Measurements from ENCODE around the gene AFAP1L1. TPM values are rescaled to one million over a fixed set of nuclear protein-coding genes. Genes with fewer than 3 reads are reported as not detected.

AFAP1L1 gene
- total and polyA plus RNA-seq, 2 of the 13 experiments (the other 11 are each of a cell fraction or from before 2014, with no cell fraction given), result 0.38 to 1.0 TPM

DNA sequence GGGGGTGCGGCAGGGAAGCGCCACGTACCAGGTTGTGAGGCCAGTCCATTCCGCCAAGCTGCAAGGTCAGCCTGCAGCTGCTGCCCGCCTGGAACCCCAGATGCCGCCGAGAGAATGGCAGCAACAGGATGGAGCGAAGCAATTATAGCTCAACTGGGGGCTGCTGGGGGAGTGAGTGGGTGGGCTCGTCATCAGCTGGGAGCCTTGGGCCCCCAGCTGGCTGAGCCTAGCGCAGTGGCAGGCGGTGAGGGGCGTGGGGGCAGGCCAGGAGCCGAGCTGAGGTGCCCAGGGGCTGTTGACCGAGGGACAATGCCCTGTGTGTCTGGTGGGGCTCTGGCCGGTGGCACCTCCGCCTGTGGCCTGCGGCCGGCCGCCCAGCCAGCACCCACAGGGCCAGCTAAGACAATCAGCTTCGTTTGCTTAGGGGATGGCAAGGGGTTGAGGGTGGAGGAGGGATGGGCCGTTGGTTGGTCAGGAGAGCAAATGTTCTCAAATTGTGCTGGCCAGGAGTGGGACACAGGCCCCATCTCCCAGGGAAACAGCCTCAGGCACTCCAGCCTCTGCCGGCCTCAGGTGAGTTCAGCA lies 107.6 kb downstream of the AFAP1L1 start, which contains the start of gene IL17B (continued):
- TF ChIP-seq, protein P1, sequence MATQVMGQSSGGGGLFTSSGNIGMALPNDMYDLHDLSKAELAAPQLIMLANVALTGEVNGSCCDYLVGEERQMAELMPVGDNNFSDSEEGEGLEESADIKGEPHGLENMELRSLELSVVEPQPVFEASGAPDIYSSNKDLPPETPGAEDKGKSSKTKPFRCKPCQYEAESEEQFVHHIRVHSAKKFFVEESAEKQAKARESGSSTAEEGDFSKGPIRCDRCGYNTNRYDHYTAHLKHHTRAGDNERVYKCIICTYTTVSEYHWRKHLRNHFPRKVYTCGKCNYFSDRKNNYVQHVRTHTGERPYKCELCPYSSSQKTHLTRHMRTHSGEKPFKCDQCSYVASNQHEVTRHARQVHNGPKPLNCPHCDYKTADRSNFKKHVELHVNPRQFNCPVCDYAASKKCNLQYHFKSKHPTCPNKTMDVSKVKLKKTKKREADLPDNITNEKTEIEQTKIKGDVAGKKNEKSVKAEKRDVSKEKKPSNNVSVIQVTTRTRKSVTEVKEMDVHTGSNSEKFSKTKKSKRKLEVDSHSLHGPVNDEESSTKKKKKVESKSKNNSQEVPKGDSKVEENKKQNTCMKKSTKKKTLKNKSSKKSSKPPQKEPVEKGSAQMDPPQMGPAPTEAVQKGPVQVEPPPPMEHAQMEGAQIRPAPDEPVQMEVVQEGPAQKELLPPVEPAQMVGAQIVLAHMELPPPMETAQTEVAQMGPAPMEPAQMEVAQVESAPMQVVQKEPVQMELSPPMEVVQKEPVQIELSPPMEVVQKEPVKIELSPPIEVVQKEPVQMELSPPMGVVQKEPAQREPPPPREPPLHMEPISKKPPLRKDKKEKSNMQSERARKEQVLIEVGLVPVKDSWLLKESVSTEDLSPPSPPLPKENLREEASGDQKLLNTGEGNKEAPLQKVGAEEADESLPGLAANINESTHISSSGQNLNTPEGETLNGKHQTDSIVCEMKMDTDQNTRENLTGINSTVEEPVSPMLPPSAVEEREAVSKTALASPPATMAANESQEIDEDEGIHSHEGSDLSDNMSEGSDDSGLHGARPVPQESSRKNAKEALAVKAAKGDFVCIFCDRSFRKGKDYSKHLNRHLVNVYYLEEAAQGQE (IDR thresholded peaks at IDR 0.05; ENCODE audit: borderline replicate concordance in 1 of 2, low read depth in 1 of 2, low read length in 2 of 2), result no peak
- no peak for TF ChIP-seq ZIK1 (CRISPR knock-in tag; IDR thresholded peaks at IDR 0.05; ENCODE audit: borderline replicate concordance, low read depth)
- TF ChIP-seq, protein P2, sequence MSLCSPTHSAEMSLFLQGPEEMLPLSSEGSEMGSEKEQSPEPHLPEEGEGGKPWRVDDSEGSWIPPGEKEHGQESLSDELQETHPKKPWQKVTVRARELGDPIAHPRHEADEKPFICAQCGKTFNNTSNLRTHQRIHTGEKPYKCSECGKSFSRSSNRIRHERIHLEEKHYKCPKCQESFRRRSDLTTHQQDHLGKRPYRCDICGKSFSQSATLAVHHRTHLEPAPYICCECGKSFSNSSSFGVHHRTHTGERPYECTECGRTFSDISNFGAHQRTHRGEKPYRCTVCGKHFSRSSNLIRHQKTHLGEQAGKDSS (CRISPR knock-in tag; IDR thresholded peaks at IDR 0.05; ENCODE audit: borderline replicate concordance, low read depth), result no peak
- no peak for TF ChIP-seq ZSCAN25 (CRISPR knock-in tag; IDR thresholded peaks at IDR 0.05)
- no peak for TF ChIP-seq ZNF33A (CRISPR knock-in tag; IDR thresholded peaks at IDR 0.05; ENCODE audit: borderline replicate concordance)
- peak; percentile 69; the same call in 1 of the 2 replicates for TF ChIP-seq ZNF790 (CRISPR knock-in tag; IDR thresholded peaks at IDR 0.05; ENCODE audit: borderline replicate concordance)
- TF ChIP-seq, protein P3, sequence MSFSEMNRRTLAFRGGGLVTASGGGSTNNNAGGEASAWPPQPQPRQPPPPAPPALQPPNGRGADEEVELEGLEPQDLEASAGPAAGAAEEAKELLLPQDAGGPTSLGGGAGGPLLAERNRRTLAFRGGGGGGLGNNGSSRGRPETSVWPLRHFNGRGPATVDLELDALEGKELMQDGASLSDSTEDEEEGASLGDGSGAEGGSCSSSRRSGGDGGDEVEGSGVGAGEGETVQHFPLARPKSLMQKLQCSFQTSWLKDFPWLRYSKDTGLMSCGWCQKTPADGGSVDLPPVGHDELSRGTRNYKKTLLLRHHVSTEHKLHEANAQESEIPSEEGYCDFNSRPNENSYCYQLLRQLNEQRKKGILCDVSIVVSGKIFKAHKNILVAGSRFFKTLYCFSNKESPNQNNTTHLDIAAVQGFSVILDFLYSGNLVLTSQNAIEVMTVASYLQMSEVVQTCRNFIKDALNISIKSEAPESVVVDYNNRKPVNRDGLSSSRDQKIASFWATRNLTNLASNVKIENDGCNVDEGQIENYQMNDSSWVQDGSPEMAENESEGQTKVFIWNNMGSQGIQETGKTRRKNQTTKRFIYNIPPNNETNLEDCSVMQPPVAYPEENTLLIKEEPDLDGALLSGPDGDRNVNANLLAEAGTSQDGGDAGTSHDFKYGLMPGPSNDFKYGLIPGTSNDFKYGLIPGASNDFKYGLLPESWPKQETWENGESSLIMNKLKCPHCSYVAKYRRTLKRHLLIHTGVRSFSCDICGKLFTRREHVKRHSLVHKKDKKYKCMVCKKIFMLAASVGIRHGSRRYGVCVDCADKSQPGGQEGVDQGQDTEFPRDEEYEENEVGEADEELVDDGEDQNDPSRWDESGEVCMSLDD (CRISPR knock-in tag; IDR thresholded peaks at IDR 0.05; ENCODE audit: borderline replicate concordance), result no peak
- TF ChIP-seq, protein P4, sequence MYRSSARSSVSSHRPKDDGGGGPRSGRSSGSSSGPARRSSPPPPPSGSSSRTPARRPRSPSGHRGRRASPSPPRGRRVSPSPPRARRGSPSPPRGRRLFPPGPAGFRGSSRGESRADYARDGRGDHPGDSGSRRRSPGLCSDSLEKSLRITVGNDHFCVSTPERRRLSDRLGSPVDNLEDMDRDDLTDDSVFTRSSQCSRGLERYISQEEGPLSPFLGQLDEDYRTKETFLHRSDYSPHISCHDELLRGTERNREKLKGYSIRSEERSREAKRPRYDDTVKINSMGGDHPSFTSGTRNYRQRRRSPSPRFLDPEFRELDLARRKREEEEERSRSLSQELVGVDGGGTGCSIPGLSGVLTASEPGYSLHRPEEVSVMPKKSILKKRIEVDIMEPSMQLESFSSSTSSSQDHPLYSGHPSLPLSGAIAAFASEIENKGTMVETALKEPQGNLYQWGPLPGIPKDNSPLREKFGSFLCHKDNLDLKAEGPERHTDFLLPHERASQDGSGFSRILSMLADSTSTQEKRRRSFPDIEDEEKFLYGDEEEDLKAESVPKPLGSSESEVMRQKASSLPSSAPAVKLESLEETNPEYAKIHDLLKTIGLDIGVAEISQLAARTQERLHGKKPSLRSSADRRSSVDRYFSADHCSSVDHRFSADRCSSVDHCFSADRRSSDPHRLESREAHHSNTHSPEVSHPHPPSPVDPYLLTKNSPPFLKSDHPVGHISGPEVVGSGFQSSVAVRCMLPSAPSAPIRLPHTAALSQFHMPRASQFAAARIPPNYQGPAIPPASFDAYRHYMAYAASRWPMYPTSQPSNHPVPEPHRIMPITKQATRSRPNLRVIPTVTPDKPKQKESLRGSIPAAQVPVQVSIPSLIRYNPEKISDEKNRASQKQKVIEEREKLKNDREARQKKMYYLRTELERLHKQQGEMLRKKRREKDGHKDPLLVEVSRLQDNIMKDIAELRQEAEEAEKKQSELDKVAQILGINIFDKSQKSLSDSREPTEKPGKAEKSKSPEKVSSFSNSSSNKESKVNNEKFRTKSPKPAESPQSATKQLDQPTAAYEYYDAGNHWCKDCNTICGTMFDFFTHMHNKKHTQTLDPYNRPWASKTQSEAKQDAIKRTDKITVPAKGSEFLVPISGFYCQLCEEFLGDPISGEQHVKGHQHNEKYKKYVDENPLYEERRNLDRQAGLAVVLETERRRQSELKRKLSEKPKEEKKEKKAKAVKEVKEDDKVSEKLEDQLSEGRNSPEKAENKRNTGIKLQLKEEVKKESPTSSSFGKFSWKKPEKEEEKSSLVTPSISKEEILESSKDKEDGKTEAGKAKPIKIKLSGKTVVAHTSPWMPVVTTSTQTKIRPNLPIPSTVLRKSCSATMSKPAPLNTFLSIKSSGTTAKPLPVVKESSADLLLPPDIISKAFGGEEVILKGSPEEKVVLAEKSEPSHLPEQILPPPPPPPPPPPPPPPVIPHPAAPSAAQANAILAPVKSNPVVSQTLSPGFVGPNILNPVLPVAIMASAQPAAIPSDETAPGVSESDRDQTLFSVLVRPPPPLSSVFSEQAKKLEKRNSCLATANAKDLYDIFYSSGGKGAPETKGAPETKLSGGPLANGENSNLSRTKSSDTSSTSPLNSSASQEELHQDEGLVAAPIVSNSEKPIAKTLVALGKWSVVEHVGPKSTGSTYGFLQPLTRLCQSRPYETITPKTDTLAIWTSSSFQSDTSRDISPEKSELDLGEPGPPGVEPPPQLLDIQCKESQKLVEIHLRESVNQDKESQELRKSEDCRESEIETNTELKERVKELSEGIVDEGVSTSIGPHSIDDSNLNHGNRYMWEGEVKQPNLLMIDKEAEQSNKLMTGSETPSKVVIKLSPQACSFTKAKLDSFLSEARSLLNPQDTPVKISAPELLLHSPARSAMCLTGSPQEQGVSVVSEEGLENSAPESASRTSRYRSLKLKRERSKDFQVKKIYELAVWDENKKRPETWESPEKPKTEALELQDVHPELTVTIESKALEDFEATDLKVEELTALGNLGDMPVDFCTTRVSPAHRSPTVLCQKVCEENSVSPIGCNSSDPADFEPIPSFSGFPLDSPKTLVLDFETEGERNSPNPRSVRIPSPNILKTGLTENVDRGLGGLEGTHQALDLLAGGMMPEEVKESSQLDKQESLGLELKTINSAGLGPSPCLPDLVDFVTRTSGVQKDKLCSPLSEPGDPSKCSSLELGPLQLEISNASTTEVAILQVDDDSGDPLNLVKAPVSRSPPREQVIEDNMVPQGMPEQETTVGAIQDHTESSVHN (CRISPR knock-in tag; IDR thresholded peaks at IDR 0.05), result no peak
- TF ChIP-seq MAZ (IDR thresholded peaks at IDR 0.05; ENCODE audit: borderline replicate concordance, low read depth, low read length), result no peak
- no peak for TF ChIP-seq MAZ (CRISPR knock-in tag; IDR thresholded peaks at IDR 0.05; ENCODE audit: low read depth)

Data from HepG2 (cell line).